NT2/D1 (cell line): ENCODE data around the gene ATP6V0A4.

Experiments
- DNase-seq: peaks from one replicate; pipeline ENCODE4 v3.0.0-alpha.2; 2011; ENCODE audit warnings: low read depth, low spot score
- H3K27me3 ChIP-seq: 2 replicates; pipeline ENCODE4 v1.6.0; 2011; ENCODE audit warnings: mild to moderate bottlenecking; ENCODE audit not compliant: insufficient read length, insufficient read depth
- H3K36me3 ChIP-seq: 2 replicates; pipeline ENCODE4 v1.6.1; 2011; ENCODE audit warnings: mild to moderate bottlenecking, low read length, mixed read lengths; ENCODE audit not compliant: insufficient read depth, insufficient read length
- H3K4me1 ChIP-seq: 2 replicates; pipeline ENCODE4 v1.5.1; 2011; ENCODE audit not compliant: insufficient read depth, insufficient read length
- H3K4me3 ChIP-seq: 2 replicates; pipeline ENCODE4 v1.5.1; 2011; ENCODE audit warnings: low read depth; ENCODE audit not compliant: insufficient read length
- H3K9ac ChIP-seq: 2 replicates; pipeline ENCODE4 v1.6.0; 2011; ENCODE audit warnings: low read depth; ENCODE audit not compliant: insufficient read length
- H3K9me3 ChIP-seq: 2 replicates; pipeline ENCODE4 v1.5.1; 2011; ENCODE audit warnings: mild to moderate bottlenecking, low read length; ENCODE audit not compliant: insufficient read depth
- SUZ12 ChIP-seq: IDR thresholded peaks from 2 replicates; pipeline ENCODE4 v1.6.1; 2011; ENCODE audit not compliant: insufficient read length, insufficient read depth; ENCODE audit errors: extremely low read depth
- YY1 ChIP-seq: IDR thresholded peaks from 2 replicates; pipeline ENCODE4 v1.6.1; 2011; ENCODE audit not compliant: insufficient read length, insufficient read depth
- ZNF274 ChIP-seq: IDR thresholded peaks from 2 replicates; pipeline ENCODE4 v1.6.1; 2011; ENCODE audit warnings: mild to moderate bottlenecking, low read depth, low read length

The ATP6V0A4 gene

GRCh38 chr7:138834583-138834982 is 36.6 kb upstream of the ATP6V0A4 start:
- peaks cover 17% of the 10 kb centered on the region for H3K36me3 ChIP-seq
- H3K4me1 ChIP-seq, result no peaks in the 10 kb centered on the region
- TF ChIP-seq YY1 (no peak), ZNF274 (no peak), SUZ12 (no peak)
- no peaks in the 10 kb centered on the region for H3K27me3 ChIP-seq
- no peak overlapping the region for H3K9ac ChIP-seq
- H3K4me3 ChIP-seq, result no peak overlapping the region
- H3K9me3 ChIP-seq, result no peaks in the 10 kb centered on the region
- DNase-seq, result no peak

- Histone ChIP-seq H3K36me3 (peaks cover 17% of the 10 kb centered on the region), H3K4me1 (no peaks in the 10 kb centered on the region), H3K9me3 (no peaks in the 10 kb centered on the region), H3K27me3 (no peaks in the 10 kb centered on the region), H3K9ac (no peak overlapping the region), H3K4me3 (no peak overlapping the region)
- no peak for DNase-seq
- TF ChIP-seq SUZ12 (no peak), YY1 (no peak)
Observed at GRCh38 chr7:138833596-138833995, 35.6 kb upstream of the ATP6V0A4 start.

- Histone ChIP-seq H3K4me3 (no peak overlapping the region), H3K9me3 (no peaks in the 10 kb centered on the region), H3K27me3 (no peaks in the 10 kb centered on the region), H3K36me3 (peaks cover 13% of the 10 kb centered on the region), H3K9ac (no peak overlapping the region), H3K4me1 (no peaks in the 10 kb centered on the region)
- TF ChIP-seq YY1, result no peak
- no peak for TF ChIP-seq SUZ12
- TF ChIP-seq ZNF274, result no peak
- DNase-seq, result no peak
Observed at GRCh38 chr7:138832966-138833365, 35.0 kb upstream of the ATP6V0A4 start.

- Histone ChIP-seq H3K9ac (no peak overlapping the region), H3K4me3 (no peak overlapping the region), H3K36me3 (no peaks in the 10 kb centered on the region), H3K4me1 (no peaks in the 10 kb centered on the region), H3K9me3 (no peaks in the 10 kb centered on the region), H3K27me3 (no peaks in the 10 kb centered on the region)
- DNase-seq, result no peak
- no peak for TF ChIP-seq ZNF274
- TF ChIP-seq YY1, result no peak
- TF ChIP-seq SUZ12, result no peak
Observed at GRCh38 chr7:138829335-138829734, 31.3 kb upstream of the ATP6V0A4 start.

- no peak for TF ChIP-seq YY1
- TF ChIP-seq SUZ12, result no peak
- H3K4me1 ChIP-seq, result no peaks in the 10 kb centered on the region
- H3K4me3 ChIP-seq, result no peak overlapping the region
- H3K9me3 ChIP-seq, result no peaks in the 10 kb centered on the region
- H3K27me3 ChIP-seq, result no peaks in the 10 kb centered on the region
- DNase-seq, result no peak
- no peaks in the 10 kb centered on the region for H3K36me3 ChIP-seq
- H3K9ac ChIP-seq, result no peak overlapping the region
Observed at GRCh38 chr7:138828302-138828701, 30.3 kb upstream of the ATP6V0A4 start.

- Histone ChIP-seq H3K27me3 (no peaks in the 10 kb centered on the region), H3K9me3 (no peaks in the 10 kb centered on the region), H3K4me3 (no peak overlapping the region), H3K4me1 (peaks cover 2% of the 10 kb centered on the region), H3K36me3 (no peaks in the 10 kb centered on the region), H3K9ac (no peak overlapping the region)
- DNase-seq, result no peak
- TF ChIP-seq SUZ12 (no peak), YY1 (no peak), ZNF274 (no peak)
Observed at GRCh38 chr7:138825049-138825721, 27.2 kb upstream of the ATP6V0A4 start.

GRCh38 chr7:138822867-138823535 is 25.0 kb upstream of the ATP6V0A4 start:
- no peak overlapping the region for H3K9ac ChIP-seq
- H3K4me1 ChIP-seq, result peaks cover 2% of the 10 kb centered on the region
- no peak for TF ChIP-seq SUZ12
- no peak for TF ChIP-seq YY1
- TF ChIP-seq ZNF274, result no peak
- H3K27me3 ChIP-seq, result no peaks in the 10 kb centered on the region
- DNase-seq, result no peak
- no peaks in the 10 kb centered on the region for H3K9me3 ChIP-seq
- no peaks in the 10 kb centered on the region for H3K36me3 ChIP-seq
- H3K4me3 ChIP-seq, result no peak overlapping the region
